ENCODE measurements around the gene ZDHHC14. TPM values are rescaled to one million over a fixed set of nuclear protein-coding genes. Genes with fewer than 3 reads are reported as not detected.
"Not testable (repeated sequence)": the region's sequence is repeated elsewhere in the genome, so short reads cannot be mapped to it uniquely, and the experiment has no call there.

The ZDHHC14 gene
- total RNA-seq, 1 donor from 2014 or later, result 6.5 TPM

GRCh38 chr6:157467339-157467738, 86.3 kb downstream of the ZDHHC14 start:
- DNase-seq, result not testable (repeated sequence)

GRCh38 chr6:157468054-157468453, 87.1 kb downstream of the ZDHHC14 start:
- no peak for DNase-seq

GRCh38 chr6:157468574-157468973, 87.6 kb downstream of the ZDHHC14 start:
- no peak for DNase-seq

- no peak for DNase-seq
Measured at GRCh38 chr6:157469378-157469777, 88.4 kb downstream of the ZDHHC14 start.

- DNase-seq, result no peak
Measured at GRCh38 chr6:157471077-157471686, 90.2 kb downstream of the ZDHHC14 start.

- no peak for DNase-seq
Measured at GRCh38 chr6:157471895-157472686, 91.1 kb downstream of the ZDHHC14 start.

- DNase-seq, result no peak
Measured at GRCh38 chr6:157476797-157477196, 95.8 kb downstream of the ZDHHC14 start.

GRCh38 chr6:157478926-157479325, 97.9 kb downstream of the ZDHHC14 start:
- no peak for DNase-seq

GRCh38 chr6:157479464-157480303, 98.7 kb downstream of the ZDHHC14 start:
- no peak for DNase-seq

GRCh38 chr6:157481189-157481864, 100.3 kb downstream of the ZDHHC14 start:
- DNase-seq, result no peak

- no peak for DNase-seq
Measured at GRCh38 chr6:157481865-157482249, 100.9 kb downstream of the ZDHHC14 start.

- no peak for DNase-seq
Measured at GRCh38 chr6:157483770-157484169, 102.8 kb downstream of the ZDHHC14 start.

GRCh38 chr6:157484181-157484580, 103.2 kb downstream of the ZDHHC14 start:
- DNase-seq, result no peak

GRCh38 chr6:157486572-157486971, 105.6 kb downstream of the ZDHHC14 start:
- DNase-seq, result no peak

- no peak for DNase-seq
Measured at GRCh38 chr6:157487110-157487773, 106.3 kb downstream of the ZDHHC14 start.

- DNase-seq, result no peak
Measured at GRCh38 chr6:157488058-157488457, 107.1 kb downstream of the ZDHHC14 start.

- peak; percentile 17 for DNase-seq
Measured at GRCh38 chr6:157488716-157489118, 107.7 kb downstream of the ZDHHC14 start.

GRCh38 chr6:157490611-157491269, 109.8 kb downstream of the ZDHHC14 start:
- DNase-seq, result no peak

GRCh38 chr6:157491571-157492232, 110.7 kb downstream of the ZDHHC14 start:
- no peak for DNase-seq

GRCh38 chr6:157492249-157492648, 111.3 kb downstream of the ZDHHC14 start:
- DNase-seq, result no peak

- no peak for DNase-seq
Measured at GRCh38 chr6:157492741-157493140, 111.8 kb downstream of the ZDHHC14 start.

All from tongue (tissue), 2 donors.